ENCODE data around the gene WAS. TPM values are rescaled to one million over a fixed set of nuclear protein-coding genes. Genes with fewer than 3 reads are reported as not detected.

WAS gene
- total RNA-seq, 1 experiment from 2014 or later = 0.43 TPM

- Mint-ChIP-seq H3K27ac (ENCODE audit: unreplicated experiment) (peak within 1 kb of the TSS; percentile 79), H3K9me3 (ENCODE audit: unreplicated experiment) (no peaks in the 10 kb centered on the region), H3K4me1 (ENCODE audit: low read depth, unreplicated experiment) (peaks cover 7% of the 10 kb centered on the region), H3K27me3 (ENCODE audit: insufficient read depth, unreplicated experiment) (no peaks in the 10 kb centered on the region), H3K36me3 (ENCODE audit: insufficient read depth, unreplicated experiment) (peaks cover 18% of the 10 kb centered on the region), H3K4me3 (ENCODE audit: unreplicated experiment) (peak within 1 kb of the TSS; percentile 85)
- intact Hi-C loops (cut with micrococcal nuclease; ENCODE audit: unreplicated experiment) = loop anchor here (2.0 to 5.0 kb wide), 3 partner anchors 20 to 106 kb away; partner anchors contain the start of gene HDAC6
- peak; percentile 85 to 89 for DNase-seq
- no TSS peak for BruUV-seq (replicated peaks)
- Histone ChIP-seq H3K9me3 (no peaks in the 10 kb centered on the region), H3K4me1 (no peaks in the 10 kb centered on the region), H3K27me3 (replicated peaks; ENCODE audit: control insufficient read depth, insufficient read depth, low read length) (no peaks in the 10 kb centered on the region), H3K36me3 (ENCODE audit: control insufficient read depth, insufficient read depth, low read length) (no peaks in the 10 kb centered on the region), H3K4me3 (ENCODE audit: low read depth, low read length) (peak within 1 kb of the TSS; percentile 69)
- no peak for TF ChIP-seq CTCF (IDR thresholded peaks at IDR 0.05; ENCODE audit: insufficient read depth in 1 of 2, low read depth in 1 of 2, low read length in 1 of 2, severe bottlenecking in 1 of 2, unreplicated experiment in 1 of 2)
- ChIA-PET POLR2A (interaction anchor here (0.6 to 1.9 kb wide), 4 partner anchors 17 to 1609 kb away, joined by 3 to 16 read pairs (median 8); no protein-coding TSS in a partner anchor), CTCF (interaction anchor here (1.7 kb wide), 1 partner anchor 48 kb away, joined by 5 read pairs; no protein-coding TSS in a partner anchor)
Measured at GRCh38 chrX:48696301-48696908, 12.8 kb downstream of the WAS start, which contains the start of gene SUV39H1. Gene SUV39H1 (plus strand): TSS chrX:48696734. CDS start chrX:48696785, 51 bp downstream.

GRCh38 chrX:48696909-48697727 is 13.5 kb downstream of the WAS start:
- Histone ChIP-seq H3K36me3 (ENCODE audit: control insufficient read depth, insufficient read depth, low read length) (no peaks in the 10 kb centered on the region), H3K4me1 (no peaks in the 10 kb centered on the region), H3K4me3 (ENCODE audit: low read depth, low read length) (peak overlapping the region; percentile 69), H3K27me3 (replicated peaks; ENCODE audit: control insufficient read depth, insufficient read depth, low read length) (no peaks in the 10 kb centered on the region), H3K9me3 (no peaks in the 10 kb centered on the region)
- Mint-ChIP-seq H3K4me1 (ENCODE audit: low read depth, unreplicated experiment) (peaks cover 7% of the 10 kb centered on the region), H3K27ac (ENCODE audit: unreplicated experiment) (peak overlapping the region; percentile 79), H3K27me3 (ENCODE audit: insufficient read depth, unreplicated experiment) (no peaks in the 10 kb centered on the region), H3K9me3 (ENCODE audit: unreplicated experiment) (no peaks in the 10 kb centered on the region), H3K4me3 (ENCODE audit: unreplicated experiment) (peak overlapping the region; percentile 85), H3K36me3 (ENCODE audit: insufficient read depth, unreplicated experiment) (peaks cover 18% of the 10 kb centered on the region)
- POLR2A ChIA-PET = interaction anchor here (1.0 to 1.9 kb wide), 2 partner anchors 21 to 40 kb away, joined by 10 to 16 read pairs; no protein-coding TSS in a partner anchor
- peak; percentile 47 to 48 for DNase-seq
- intact Hi-C loops (cut with micrococcal nuclease; ENCODE audit: unreplicated experiment) = loop anchor here (2.0 to 5.0 kb wide), 3 partner anchors 20 to 105 kb away; partner anchors contain the start of gene HDAC6
- no TSS peak for BruUV-seq (replicated peaks)
- TF ChIP-seq CTCF (IDR thresholded peaks at IDR 0.05; ENCODE audit: insufficient read depth in 1 of 2, low read depth in 1 of 2, low read length in 1 of 2, severe bottlenecking in 1 of 2, unreplicated experiment in 1 of 2) = no peak
- CTCF ChIA-PET = interaction anchor here (1.7 kb wide), 1 partner anchor 49 kb away, joined by 5 read pairs; no protein-coding TSS in a partner anchor

- H3K27me3 Mint-ChIP-seq (ENCODE audit: insufficient read depth, unreplicated experiment) = no peaks in the 10 kb centered on the region
- Histone ChIP-seq H3K4me1 (no peaks in the 10 kb centered on the region), H3K9me3 (no peaks in the 10 kb centered on the region), H3K4me3 (ENCODE audit: low read depth, low read length) (no peak overlapping the region), H3K27me3 (replicated peaks; ENCODE audit: control insufficient read depth, insufficient read depth, low read length) (no peaks in the 10 kb centered on the region), H3K36me3 (ENCODE audit: control insufficient read depth, insufficient read depth, low read length) (no peaks in the 10 kb centered on the region)
- no peak overlapping the region for H3K27ac Mint-ChIP-seq (ENCODE audit: unreplicated experiment)
- ChIA-PET CTCF (no interaction called here), POLR2A (no interaction called here)
- TF ChIP-seq CTCF (IDR thresholded peaks at IDR 0.05; ENCODE audit: insufficient read depth in 1 of 2, low read depth in 1 of 2, low read length in 1 of 2, severe bottlenecking in 1 of 2, unreplicated experiment in 1 of 2) = no peak
- BruUV-seq (replicated peaks) = no TSS peak
- H3K9me3 Mint-ChIP-seq (ENCODE audit: unreplicated experiment) = no peaks in the 10 kb centered on the region
- no peak for DNase-seq
- intact Hi-C loops (cut with micrococcal nuclease; ENCODE audit: unreplicated experiment) = loop anchor here (5.0 kb wide), 1 partner anchor 104 kb away; the partner anchor contains the start of gene HDAC6
- H3K4me1 Mint-ChIP-seq (ENCODE audit: low read depth, unreplicated experiment) = peaks cover 7% of the 10 kb centered on the region
- H3K4me3 Mint-ChIP-seq (ENCODE audit: unreplicated experiment) = no peak overlapping the region
- peaks cover 21% of the 10 kb centered on the region for H3K36me3 Mint-ChIP-seq (ENCODE audit: insufficient read depth, unreplicated experiment)
Measured at GRCh38 chrX:48698306-48698705, 14.7 kb downstream of the WAS start.

All from Caco-2 (cell line).